Ishikawa (cell line): ENCODE data around the gene SLC44A1.

ENCODE experiments used
- CEBPB ChIP-seq: IDR thresholded peaks from 2 replicates; pipeline ENCODE4 v1.6.1; 2012
- CREB1 ChIP-seq: IDR thresholded peaks from 2 replicates; pipeline ENCODE4 v1.6.1; 2012; ENCODE audit warnings: low read depth
- EGR1 ChIP-seq: IDR thresholded peaks from 2 replicates; pipeline ENCODE4 v1.6.1; 2012
- EP300 ChIP-seq: IDR thresholded peaks from 2 replicates; pipeline ENCODE4 v1.6.1; 2012; ENCODE audit warnings: borderline replicate concordance
- FOXM1 ChIP-seq: IDR thresholded peaks from 2 replicates; pipeline ENCODE4 v1.6.1; 2012; ENCODE audit warnings: low read depth, borderline replicate concordance
- MAX ChIP-seq: IDR thresholded peaks from 2 replicates; pipeline ENCODE4 v1.6.1; 2012
- NFIC ChIP-seq: IDR thresholded peaks from 2 replicates; pipeline ENCODE4 v1.6.1; 2012
- RAD21 ChIP-seq: IDR thresholded peaks from 2 replicates; pipeline ENCODE4 v1.6.1; 2012; ENCODE audit warnings: low read depth
- REST ChIP-seq: IDR thresholded peaks from 2 replicates; pipeline ENCODE4 v1.6.1; 2012; ENCODE audit warnings: low read depth, mild to moderate bottlenecking
- TAF1 ChIP-seq: IDR thresholded peaks from 2 replicates; pipeline ENCODE4 v1.6.1; 2012; ENCODE audit warnings: low read depth, mild to moderate bottlenecking
- TCF12 ChIP-seq: IDR thresholded peaks from 2 replicates; pipeline ENCODE4 v1.6.1; 2012; ENCODE audit warnings: low read depth
- TEAD4 ChIP-seq: IDR thresholded peaks from 2 replicates; pipeline ENCODE4 v1.6.1; 2012
- USF1 ChIP-seq: IDR thresholded peaks from 2 replicates; pipeline ENCODE4 v1.6.1; 2012
- YY1 ChIP-seq: IDR thresholded peaks from 2 replicates; pipeline ENCODE4 v1.6.1; 2012; ENCODE audit warnings: low read depth
- ZBTB7A ChIP-seq: IDR thresholded peaks from 2 replicates; pipeline ENCODE4 v1.6.1; 2012; ENCODE audit warnings: low read depth

The SLC44A1 gene

GRCh38 chr9:105281926-105282325 is 37.5 kb downstream of the SLC44A1 start:
- no peak for TF ChIP-seq ZBTB7A
- no peak for TF ChIP-seq YY1
- no peak for TF ChIP-seq CEBPB
- no peak for TF ChIP-seq FOXM1
- no peak for TF ChIP-seq TAF1

GRCh38 chr9:105282870-105283621 is 38.6 kb downstream of the SLC44A1 start:
- no peak for TF ChIP-seq REST
- TF ChIP-seq TCF12: no peak
- no peak for TF ChIP-seq TAF1
- TF ChIP-seq EGR1: no peak
- TF ChIP-seq CEBPB: no peak
- no peak for TF ChIP-seq FOXM1
- TF ChIP-seq NFIC: no peak
- no peak for TF ChIP-seq EP300
- no peak for TF ChIP-seq CREB1
- TF ChIP-seq RAD21: no peak
- TF ChIP-seq YY1: no peak
- TF ChIP-seq USF1: no peak
- TF ChIP-seq TEAD4: no peak
- TF ChIP-seq MAX: no peak
- no peak for TF ChIP-seq ZBTB7A

- TF ChIP-seq ZBTB7A: no peak
- TF ChIP-seq EGR1: no peak
- no peak for TF ChIP-seq USF1
Observed at GRCh38 chr9:105283795-105284194, 39.3 kb downstream of the SLC44A1 start.

GRCh38 chr9:105284463-105284862 is 40.0 kb downstream of the SLC44A1 start:
- no peak for TF ChIP-seq TAF1
- no peak for TF ChIP-seq USF1
- TF ChIP-seq TEAD4: no peak
- TF ChIP-seq EGR1: no peak
- TF ChIP-seq RAD21: no peak
- TF ChIP-seq MAX: no peak
- no peak for TF ChIP-seq REST
- TF ChIP-seq EP300: no peak
- TF ChIP-seq ZBTB7A: no peak
- TF ChIP-seq TCF12: no peak
- no peak for TF ChIP-seq CEBPB
- no peak for TF ChIP-seq YY1

- TF ChIP-seq CEBPB: no peak
- no peak for TF ChIP-seq MAX
- TF ChIP-seq RAD21: no peak
- TF ChIP-seq YY1: no peak
- TF ChIP-seq TEAD4: no peak
- no peak for TF ChIP-seq TCF12
- no peak for TF ChIP-seq USF1
Observed at GRCh38 chr9:105286098-105286497, 41.6 kb downstream of the SLC44A1 start.
